Esophagus squamous epithelium (tissue), 4 donors: Measurements from ENCODE around the gene DTX3L.

Source experiments
- POLR2A ChIP-seq, 4 donors: fragments of 450-650 bp; IDR thresholded peaks; one replicate each; pipeline ENCODE4 v1.6.1; 2017; ENCODE audit warnings: antibody characterized with exemption in 4 of 4, mild to moderate bottlenecking in 4 of 4, moderate library complexity in 3 of 4
- TF ChIP-seq, protein P1 (sequence below), 6 experiments: fragments of 450-650 bp in 4 of 6; fragments of 200-600 bp in 2 of 6; sonication (generic) in 2 of 6; IDR thresholded peaks; one replicate each; pipeline ENCODE4 v1.5.1; 2016 to 2019; ENCODE audit warnings: antibody characterized with exemption in 6 of 6, mild to moderate bottlenecking in 4 of 6, moderate library complexity in 4 of 6

DNA sequence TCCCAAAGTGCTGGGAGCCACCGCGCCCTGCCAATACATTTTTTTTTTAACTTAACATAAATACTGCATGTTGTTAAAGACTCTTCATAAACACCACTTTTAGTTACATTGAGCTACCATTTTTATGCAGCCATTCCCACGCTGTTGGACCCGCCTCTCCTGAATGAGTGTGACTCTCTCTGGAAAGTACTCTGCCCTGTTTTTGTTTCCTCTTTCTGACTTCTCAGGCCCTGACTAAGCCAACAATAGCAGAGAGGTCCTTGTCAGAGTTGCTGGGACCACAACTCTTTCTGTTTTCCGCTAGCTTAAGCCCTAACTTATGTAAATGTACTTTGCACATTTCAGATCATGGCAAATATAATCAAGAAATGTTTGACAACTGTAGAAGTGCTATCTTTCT, 48.6 kb downstream of the DTX3L start:
- TF ChIP-seq, protein P1, sequence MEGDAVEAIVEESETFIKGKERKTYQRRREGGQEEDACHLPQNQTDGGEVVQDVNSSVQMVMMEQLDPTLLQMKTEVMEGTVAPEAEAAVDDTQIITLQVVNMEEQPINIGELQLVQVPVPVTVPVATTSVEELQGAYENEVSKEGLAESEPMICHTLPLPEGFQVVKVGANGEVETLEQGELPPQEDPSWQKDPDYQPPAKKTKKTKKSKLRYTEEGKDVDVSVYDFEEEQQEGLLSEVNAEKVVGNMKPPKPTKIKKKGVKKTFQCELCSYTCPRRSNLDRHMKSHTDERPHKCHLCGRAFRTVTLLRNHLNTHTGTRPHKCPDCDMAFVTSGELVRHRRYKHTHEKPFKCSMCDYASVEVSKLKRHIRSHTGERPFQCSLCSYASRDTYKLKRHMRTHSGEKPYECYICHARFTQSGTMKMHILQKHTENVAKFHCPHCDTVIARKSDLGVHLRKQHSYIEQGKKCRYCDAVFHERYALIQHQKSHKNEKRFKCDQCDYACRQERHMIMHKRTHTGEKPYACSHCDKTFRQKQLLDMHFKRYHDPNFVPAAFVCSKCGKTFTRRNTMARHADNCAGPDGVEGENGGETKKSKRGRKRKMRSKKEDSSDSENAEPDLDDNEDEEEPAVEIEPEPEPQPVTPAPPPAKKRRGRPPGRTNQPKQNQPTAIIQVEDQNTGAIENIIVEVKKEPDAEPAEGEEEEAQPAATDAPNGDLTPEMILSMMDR (IDR thresholded peaks at IDR 0.05), result no peak
- no peak for TF ChIP-seq POLR2A (IDR thresholded peaks at IDR 0.05)
